Anterior cingulate cortex (tissue), 58 donors: Measurements from ENCODE around the gene BRK1.
"Not testable (repeated sequence)": the region's sequence is repeated elsewhere in the genome, so short reads cannot be mapped to it uniquely, and the experiment has no call there.

Experiments
- DNase-seq, 58 donors: peaks; one replicate each; lab custom pipeline; 2025; lab: John Stamatoyannopoulos, UW

The BRK1 gene

DNA sequence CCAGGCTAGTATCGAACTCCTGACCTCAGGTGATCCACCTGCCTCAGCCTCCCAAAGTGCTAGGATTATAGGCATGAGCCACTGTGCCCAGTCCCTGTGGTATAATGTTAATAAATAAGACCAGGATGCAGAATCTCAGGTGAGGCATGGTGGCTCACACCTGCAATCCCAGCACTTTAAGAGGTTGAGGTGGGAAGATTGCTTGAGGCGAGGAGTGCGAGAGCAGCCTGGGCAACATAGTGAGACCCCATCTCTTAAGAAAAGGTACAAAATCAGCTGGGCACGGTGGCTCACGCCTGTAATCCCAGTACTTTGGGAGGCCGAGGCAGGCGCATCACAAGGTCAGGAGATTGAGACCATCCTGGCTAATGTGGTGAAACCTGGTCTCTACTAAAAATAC lies 59.9 kb downstream of the BRK1 start:
- DNase-seq = not testable (repeated sequence)

DNA sequence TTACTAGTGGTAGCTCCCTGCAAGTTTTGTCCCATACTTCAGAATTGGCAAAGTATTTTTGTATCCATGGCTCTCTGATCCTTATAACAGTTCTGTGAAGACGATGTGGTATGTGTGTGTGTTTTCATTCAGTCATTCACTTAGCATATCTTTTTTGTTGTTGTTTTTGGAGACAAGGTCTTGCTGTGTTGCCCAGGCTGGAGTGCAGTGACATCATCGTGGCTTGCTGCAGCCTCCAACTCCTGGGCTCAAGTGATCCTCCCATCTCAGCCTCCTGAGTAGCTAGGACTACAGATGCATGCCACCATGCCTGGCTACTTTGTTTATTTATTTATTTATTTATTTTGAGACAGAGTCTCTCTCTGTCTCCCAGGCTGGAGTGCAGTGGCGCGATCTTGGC lies 60.7 kb downstream of the BRK1 start:
- DNase-seq = not testable (repeated sequence)
